ENCODE results near the gene TBX19.

- TF ChIP-seq CTCF (IDR thresholded peaks at IDR 0.05) (no peak), POLR2A (IDR thresholded peaks at IDR 0.05) (no peak)
Measured at GRCh38 chr1:168271636-168272035, 9.0 kb upstream of the TBX19 start.
